ENCODE data around the gene SLC24A1. TPM values are rescaled to one million over a fixed set of nuclear protein-coding genes. Genes with fewer than 3 reads are reported as not detected.
A peak's percentile ranks its signal among the peaks of the same experiment; 100 is the strongest.

The SLC24A1 gene
- total and polyA plus RNA-seq, 10 of the 15 experiments (the other 5 are each of a cell fraction or from before 2014, with no cell fraction given) = 1.4 to 5.8 (median 3.3) TPM

DNA sequence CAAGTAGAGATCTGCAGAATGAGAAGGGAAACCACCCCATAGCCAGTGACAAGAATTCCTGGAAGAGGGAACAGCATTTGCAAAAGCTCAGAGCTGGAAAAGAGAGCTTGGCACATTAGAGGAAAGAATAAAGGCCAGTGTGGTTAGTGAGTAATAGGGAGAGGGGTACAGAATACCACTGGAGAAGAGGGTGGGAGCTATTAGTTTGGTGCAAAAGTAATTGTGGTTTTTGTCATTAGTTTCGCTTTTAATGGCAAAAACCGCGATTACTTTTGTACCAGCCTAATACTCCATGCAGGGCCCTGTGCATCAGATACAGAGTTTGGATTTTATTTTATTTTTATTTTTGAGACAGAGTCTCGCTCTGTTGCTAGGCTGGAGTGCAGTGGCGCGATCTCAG, 9.8 kb downstream of the SLC24A1 start (continued):
- TF ChIP-seq NFYB (IDR thresholded peaks at IDR 0.05; ENCODE audit: insufficient read depth, low read depth, low read length) = no peak
- TF ChIP-seq, protein P1, sequence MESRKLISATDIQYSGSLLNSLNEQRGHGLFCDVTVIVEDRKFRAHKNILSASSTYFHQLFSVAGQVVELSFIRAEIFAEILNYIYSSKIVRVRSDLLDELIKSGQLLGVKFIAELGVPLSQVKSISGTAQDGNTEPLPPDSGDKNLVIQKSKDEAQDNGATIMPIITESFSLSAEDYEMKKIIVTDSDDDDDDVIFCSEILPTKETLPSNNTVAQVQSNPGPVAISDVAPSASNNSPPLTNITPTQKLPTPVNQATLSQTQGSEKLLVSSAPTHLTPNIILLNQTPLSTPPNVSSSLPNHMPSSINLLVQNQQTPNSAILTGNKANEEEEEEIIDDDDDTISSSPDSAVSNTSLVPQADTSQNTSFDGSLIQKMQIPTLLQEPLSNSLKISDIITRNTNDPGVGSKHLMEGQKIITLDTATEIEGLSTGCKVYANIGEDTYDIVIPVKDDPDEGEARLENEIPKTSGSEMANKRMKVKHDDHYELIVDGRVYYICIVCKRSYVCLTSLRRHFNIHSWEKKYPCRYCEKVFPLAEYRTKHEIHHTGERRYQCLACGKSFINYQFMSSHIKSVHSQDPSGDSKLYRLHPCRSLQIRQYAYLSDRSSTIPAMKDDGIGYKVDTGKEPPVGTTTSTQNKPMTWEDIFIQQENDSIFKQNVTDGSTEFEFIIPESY (IDR thresholded peaks at IDR 0.05) = no peak
- peak; percentile 82 for TF ChIP-seq EED (IDR thresholded peaks at IDR 0.05; ENCODE audit: low read depth)
- TF ChIP-seq, protein P2, sequence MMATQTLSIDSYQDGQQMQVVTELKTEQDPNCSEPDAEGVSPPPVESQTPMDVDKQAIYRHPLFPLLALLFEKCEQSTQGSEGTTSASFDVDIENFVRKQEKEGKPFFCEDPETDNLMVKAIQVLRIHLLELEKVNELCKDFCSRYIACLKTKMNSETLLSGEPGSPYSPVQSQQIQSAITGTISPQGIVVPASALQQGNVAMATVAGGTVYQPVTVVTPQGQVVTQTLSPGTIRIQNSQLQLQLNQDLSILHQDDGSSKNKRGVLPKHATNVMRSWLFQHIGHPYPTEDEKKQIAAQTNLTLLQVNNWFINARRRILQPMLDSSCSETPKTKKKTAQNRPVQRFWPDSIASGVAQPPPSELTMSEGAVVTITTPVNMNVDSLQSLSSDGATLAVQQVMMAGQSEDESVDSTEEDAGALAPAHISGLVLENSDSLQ (IDR thresholded peaks at IDR 0.05) = no peak; the same call in 1 of the 2 replicates
- no peak for TF ChIP-seq NFYA (IDR thresholded peaks at IDR 0.05; ENCODE audit: borderline replicate concordance, low read depth, low read length)
- peak; percentile 90 for TF ChIP-seq MTA2 (IDR thresholded peaks at IDR 0.05; ENCODE audit: low read depth)
- TF ChIP-seq LARP7 (IDR thresholded peaks at IDR 0.05) = no peak
- no peak for TF ChIP-seq MYC (IDR thresholded peaks at IDR 0.05; ENCODE audit: insufficient read depth, insufficient read length, insufficient replicate concordance, low read length, severe bottlenecking)
- TF ChIP-seq DPF2 (IDR thresholded peaks at IDR 0.05) = peak; percentile 75
- TF ChIP-seq, protein P3, sequence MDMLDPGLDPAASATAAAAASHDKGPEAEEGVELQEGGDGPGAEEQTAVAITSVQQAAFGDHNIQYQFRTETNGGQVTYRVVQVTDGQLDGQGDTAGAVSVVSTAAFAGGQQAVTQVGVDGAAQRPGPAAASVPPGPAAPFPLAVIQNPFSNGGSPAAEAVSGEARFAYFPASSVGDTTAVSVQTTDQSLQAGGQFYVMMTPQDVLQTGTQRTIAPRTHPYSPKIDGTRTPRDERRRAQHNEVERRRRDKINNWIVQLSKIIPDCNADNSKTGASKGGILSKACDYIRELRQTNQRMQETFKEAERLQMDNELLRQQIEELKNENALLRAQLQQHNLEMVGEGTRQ (IDR thresholded peaks at IDR 0.05; ENCODE audit: borderline replicate concordance, low read depth, low read length) = no peak
- TF ChIP-seq CHD4 (IDR thresholded peaks at IDR 0.05) = no peak
- no peak for TF ChIP-seq POLR2AphosphoS5 (IDR thresholded peaks at IDR 0.05; ENCODE audit: low read length)
- no peak for TF ChIP-seq NBN (IDR thresholded peaks at IDR 0.05)
- no peak for TF ChIP-seq KDM1A (IDR thresholded peaks at IDR 0.05; ENCODE audit: borderline replicate concordance)
- no peak; a peak in 1 of 4 replicates for TF ChIP-seq EP300 (IDR thresholded peaks at IDR 0.05; ENCODE audit: borderline replicate concordance in 1 of 2, control insufficient read depth in 1 of 2, low read depth in 2 of 2, low read length in 2 of 2)
- TF ChIP-seq EGR1 (IDR thresholded peaks at IDR 0.05; ENCODE audit: borderline replicate concordance in 1 of 2, low read depth in 2 of 2, low read length in 2 of 2) = no peak
- TF ChIP-seq, protein P4, sequence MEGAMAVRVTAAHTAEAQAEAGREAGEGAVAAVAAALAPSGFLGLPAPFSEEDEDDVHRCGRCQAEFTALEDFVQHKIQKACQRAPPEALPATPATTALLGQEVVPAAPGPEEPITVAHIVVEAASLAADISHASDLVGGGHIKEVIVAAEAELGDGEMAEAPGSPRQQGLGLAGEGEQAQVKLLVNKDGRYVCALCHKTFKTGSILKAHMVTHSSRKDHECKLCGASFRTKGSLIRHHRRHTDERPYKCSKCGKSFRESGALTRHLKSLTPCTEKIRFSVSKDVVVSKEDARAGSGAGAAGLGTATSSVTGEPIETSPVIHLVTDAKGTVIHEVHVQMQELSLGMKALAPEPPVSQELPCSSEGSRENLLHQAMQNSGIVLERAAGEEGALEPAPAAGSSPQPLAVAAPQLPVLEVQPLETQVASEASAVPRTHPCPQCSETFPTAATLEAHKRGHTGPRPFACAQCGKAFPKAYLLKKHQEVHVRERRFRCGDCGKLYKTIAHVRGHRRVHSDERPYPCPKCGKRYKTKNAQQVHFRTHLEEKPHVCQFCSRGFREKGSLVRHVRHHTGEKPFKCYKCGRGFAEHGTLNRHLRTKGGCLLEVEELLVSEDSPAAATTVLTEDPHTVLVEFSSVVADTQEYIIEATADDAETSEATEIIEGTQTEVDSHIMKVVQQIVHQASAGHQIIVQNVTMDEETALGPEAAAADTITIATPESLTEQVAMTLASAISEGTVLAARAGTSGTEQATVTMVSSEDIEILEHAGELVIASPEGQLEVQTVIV (IDR thresholded peaks at IDR 0.05; ENCODE audit: borderline replicate concordance, partially characterized antibody) = no peak
- no peak for TF ChIP-seq TBL1XR1 (IDR thresholded peaks at IDR 0.05; ENCODE audit: low read depth, low read length)
- no peak for TF ChIP-seq CHD2 (IDR thresholded peaks at IDR 0.05; ENCODE audit: borderline replicate concordance, low read depth, low read length)
- TF ChIP-seq MXI1 (IDR thresholded peaks at IDR 0.05; ENCODE audit: low read depth, low read length) = no peak
- TF ChIP-seq, protein P5, sequence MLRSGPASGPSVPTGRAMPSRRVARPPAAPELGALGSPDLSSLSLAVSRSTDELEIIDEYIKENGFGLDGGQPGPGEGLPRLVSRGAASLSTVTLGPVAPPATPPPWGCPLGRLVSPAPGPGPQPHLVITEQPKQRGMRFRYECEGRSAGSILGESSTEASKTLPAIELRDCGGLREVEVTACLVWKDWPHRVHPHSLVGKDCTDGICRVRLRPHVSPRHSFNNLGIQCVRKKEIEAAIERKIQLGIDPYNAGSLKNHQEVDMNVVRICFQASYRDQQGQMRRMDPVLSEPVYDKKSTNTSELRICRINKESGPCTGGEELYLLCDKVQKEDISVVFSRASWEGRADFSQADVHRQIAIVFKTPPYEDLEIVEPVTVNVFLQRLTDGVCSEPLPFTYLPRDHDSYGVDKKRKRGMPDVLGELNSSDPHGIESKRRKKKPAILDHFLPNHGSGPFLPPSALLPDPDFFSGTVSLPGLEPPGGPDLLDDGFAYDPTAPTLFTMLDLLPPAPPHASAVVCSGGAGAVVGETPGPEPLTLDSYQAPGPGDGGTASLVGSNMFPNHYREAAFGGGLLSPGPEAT (IDR thresholded peaks at IDR 0.05; ENCODE audit: low read depth) = peak; percentile 41; the same call in 1 of the 2 replicates
- no peak for TF ChIP-seq CREM (IDR thresholded peaks at IDR 0.05; ENCODE audit: low read depth)
